GM10266 (cell line): Measurements from ENCODE around the gene C2.
"Not testable (repeated sequence)": the region's sequence is repeated elsewhere in the genome, so short reads cannot be mapped to it uniquely, and the experiment has no call there.

Experiments
- DNase-seq: peaks from one replicate; pipeline ENCODE4 v3.0.0; 2012; ENCODE audit errors: extremely low spot score
- CTCF ChIP-seq: IDR thresholded peaks from 2 replicates; pipeline ENCODE4 v1.5.1; 2012; ENCODE audit warnings: mild to moderate bottlenecking, low read depth; ENCODE audit not compliant: control insufficient read depth, insufficient read depth; ENCODE audit errors: missing control alignments

The C2 gene

GRCh38 chr6:31905041-31905440, 22.5 kb upstream of the C2 start:
- no peak for TF ChIP-seq CTCF
- no peak for DNase-seq

GRCh38 chr6:31906122-31906521, 21.4 kb upstream of the C2 start:
- no peak for DNase-seq
- TF ChIP-seq CTCF = no peak

GRCh38 chr6:31906727-31907126, 20.8 kb upstream of the C2 start:
- DNase-seq = not testable (repeated sequence)

- no peak for DNase-seq
Measured at GRCh38 chr6:31907158-31907813, 20.2 kb upstream of the C2 start.

GRCh38 chr6:31908255-31908654, 19.3 kb upstream of the C2 start:
- not testable (repeated sequence) for DNase-seq

More at GRCh38 chr6:31907158-31907813, 20.2 kb upstream of the C2 start:
- no peak for TF ChIP-seq CTCF

GRCh38 chr6:31908791-31909190, 18.7 kb upstream of the C2 start:
- TF ChIP-seq CTCF = no peak
- peak; percentile 69 for DNase-seq

- DNase-seq = not testable (repeated sequence)
Measured at GRCh38 chr6:31909298-31909697, 18.2 kb upstream of the C2 start.

- DNase-seq = no peak
- TF ChIP-seq CTCF = no peak
Measured at GRCh38 chr6:31911826-31912585, 15.5 kb upstream of the C2 start.

- TF ChIP-seq CTCF = no peak
- no peak for DNase-seq
Measured at GRCh38 chr6:31915351-31915750, 12.2 kb upstream of the C2 start.
